Measurements from ENCODE around the gene EFCAB6. TPM values are rescaled to one million over a fixed set of nuclear protein-coding genes. Genes with fewer than 3 reads are reported as not detected.

The EFCAB6 gene
- total and polyA plus RNA-seq, 2 donors (not counting 3 experiments of a cell fraction or from before 2014, with no cell fraction given), result 0.07 to 0.31 TPM

GRCh38 chr22:43743929-43744643 lies 68.0 kb downstream of the EFCAB6 start:
- H3K4me1 ChIP-seq (ENCODE audit: control insufficient read depth, extremely low read depth, insufficient read depth, low read length), result no peaks in the 10 kb centered on the region
- no TSS peak for BruUV-seq (replicated peaks)
- FAIRE-seq, result no peak
- no peak overlapping the region for H2AFZ ChIP-seq (ENCODE audit: low read depth, low read length)
- ChIA-PET POLR2A (no interaction called here), CTCF (interaction anchor here (1.0 kb wide), 1 partner anchor 13 kb away, joined by 3 read pairs; no protein-coding TSS in a partner anchor)
- intact Hi-C loops (cut with micrococcal nuclease) (no loop called here), dilution Hi-C loops (cut with MboI; ENCODE audit: extremely low pct_ligation_motif_present, low sequenced_read_pairs) (no loop called here)
- no peak for DNase-seq (ENCODE audit: low read depth, low spot score)
- H3K36me3 ChIP-seq (ENCODE audit: control insufficient read depth in 2 of 2, extremely low read depth in 1 of 2, insufficient read depth in 2 of 2, low read length in 2 of 2), result no peaks in the 10 kb centered on the region
- TF ChIP-seq CTCF (IDR thresholded peaks at IDR 0.05; ENCODE audit: extremely low read depth in 1 of 2, insufficient read depth in 1 of 2, low read depth in 1 of 2, low read length in 2 of 2), result no peak
- TF ChIP-seq GATA2 (IDR thresholded peaks at IDR 0.05; ENCODE audit: insufficient read depth, insufficient read length, low read depth, low read length), result no peak
- no peak for TF ChIP-seq POLR2A (IDR thresholded peaks at IDR 0.05; ENCODE audit: low read depth, low read length)
- no peak for TF ChIP-seq POLR2AphosphoS5 (IDR thresholded peaks at IDR 0.05; ENCODE audit: insufficient read depth, low read depth, low read length)
- TF ChIP-seq MAX (IDR thresholded peaks at IDR 0.05; ENCODE audit: insufficient read depth, insufficient read length), result no peak
- no peak for TF ChIP-seq FOS (IDR thresholded peaks at IDR 0.05; ENCODE audit: borderline replicate concordance, insufficient read depth, low read length)
- TF ChIP-seq EZH2 (IDR thresholded peaks at IDR 0.05; ENCODE audit: borderline replicate concordance, low read depth, low read length, severe bottlenecking), result no peak
- no peak for TF ChIP-seq MYC (IDR thresholded peaks at IDR 0.05; ENCODE audit: low read depth, low read length)
- no peak for TF ChIP-seq JUN (IDR thresholded peaks at IDR 0.05; ENCODE audit: borderline replicate concordance, insufficient read depth, insufficient read length, low read depth)
- H3K9me3 ChIP-seq (replicated peaks; ENCODE audit: control insufficient read depth, insufficient read depth, low read length), result no peaks in the 10 kb centered on the region
- no peak overlapping the region for H3K27ac ChIP-seq (ENCODE audit: insufficient read depth, low read depth, low read length)
- no peak overlapping the region for H3K4me2 ChIP-seq (ENCODE audit: insufficient read depth, low read length)
- no peaks in the 10 kb centered on the region for H3K9me1 ChIP-seq (replicated peaks; ENCODE audit: control insufficient read depth, extremely low read depth, insufficient read depth, low read length)
- no peaks in the 10 kb centered on the region for H3K27me3 ChIP-seq (ENCODE audit: control insufficient read depth in 2 of 2, insufficient read depth in 2 of 2, low read length in 2 of 2)
- H3K9ac ChIP-seq (replicated peaks; ENCODE audit: extremely low read depth, insufficient read depth, low read length), result no peak overlapping the region
- no peaks in the 10 kb centered on the region for H4K20me1 ChIP-seq (replicated peaks; ENCODE audit: control insufficient read depth, extremely low read depth, insufficient read depth, low read length)
- H3K79me2 ChIP-seq (ENCODE audit: control insufficient read depth, insufficient read depth, low read length), result no peaks in the 10 kb centered on the region
- H3K4me3 ChIP-seq (replicated peaks in 1 of 3; ENCODE audit: insufficient read depth in 1 of 3, low read depth in 1 of 3, low read length in 3 of 3), result no peak overlapping the region

All from endothelial cell of umbilical vein (primary cell).